Sigmoid colon (tissue), 4 donors: ENCODE data around the gene CENPA.

Source experiments
- CTCF ChIP-seq, 4 experiments: fragments of 450-650 bp in 3 of 4; fragments of 200-600 bp in 1 of 4; IDR thresholded peaks; one replicate each; pipeline ENCODE4 v1.5.1; 2016 to 2019; ENCODE audit warnings: antibody characterized with exemption in 4 of 4, mild to moderate bottlenecking in 3 of 4, moderate library complexity in 2 of 4
- POLR2AphosphoS5 ChIP-seq, 4 donors: sonication (generic); formaldehyde crosslinking; IDR thresholded peaks; one replicate each; pipeline ENCODE4 v1.6.1; 2017; ENCODE audit warnings: antibody characterized with exemption in 4 of 4

GRCh38 chr2:26740890-26741302 is 45.0 kb upstream of the CENPA start:
- TF ChIP-seq POLR2AphosphoS5 (IDR thresholded peaks at IDR 0.05) (no peak), CTCF (IDR thresholded peaks at IDR 0.05) (no peak)
